Activated CD8-positive, alpha-beta T cell treated with anti-CD3 and anti-CD28 coated beads for 36 hours (primary cell): ENCODE data around the gene NLGN1. TPM values are rescaled to one million over a fixed set of nuclear protein-coding genes. Genes with fewer than 3 reads are reported as not detected.

Experiments
- ATAC-seq: fragments of 200-7000 bp; cut with Tn5 transposase; one replicate; pipeline ENCODE4 v1.10.0; 2021; ENCODE audit warnings: mild to moderate bottlenecking, moderate library complexity
- CTCF ChIA-PET: fragments of 350-600 bp; sonication (Branson Sonifier 250); formaldehyde crosslinking; loops from one replicate; lab custom pipeline; 2021; ENCODE audit warnings: antibody characterized with exemption; lab: Charles Lee
- POLR2A ChIA-PET: fragments of 350-600 bp; sonication (Branson Sonifier 250); formaldehyde crosslinking; loops from one replicate; lab custom pipeline; 2021; ENCODE audit warnings: antibody characterized with exemption; lab: Charles Lee
- DNase-seq: peaks from one replicate; pipeline ENCODE4 v3.0.0-alpha.2; 2020
- H3K27ac Mint-ChIP-seq: one replicate; pipeline ENCODE4 v1.8.0; 2021; ENCODE audit warnings: mild to moderate bottlenecking, mixed read lengths
- H3K27me3 Mint-ChIP-seq: one replicate; pipeline ENCODE4 v1.8.0; 2021; ENCODE audit warnings: mixed read lengths
- H3K36me3 Mint-ChIP-seq: one replicate; pipeline ENCODE4 v1.8.0; 2021; ENCODE audit warnings: low read depth, mixed read lengths
- H3K4me1 Mint-ChIP-seq: one replicate; pipeline ENCODE4 v1.8.0; 2021; ENCODE audit warnings: low read depth, mixed read lengths
- H3K4me3 Mint-ChIP-seq: one replicate; pipeline ENCODE4 v1.8.0; 2021; ENCODE audit warnings: mild to moderate bottlenecking, moderate library complexity, mixed read lengths
- H3K9me3 Mint-ChIP-seq: one replicate; pipeline ENCODE4 v1.8.0; 2021; ENCODE audit warnings: mixed read lengths
- CTCF ChIP-seq: fragments of 200-600 bp; IDR thresholded peaks from one replicate; pipeline ENCODE4 v1.8.0; 2022; ENCODE audit warnings: antibody characterized with exemption, mild to moderate bottlenecking
- intact Hi-C: fragments of 100-400 bp; cut with micrococcal nuclease; formaldehyde crosslinking; loops from one replicate; pipeline ENCODE4 v1.10.0; 2022
- total RNA-seq, 2 experiments: library from RNA; stranded (reverse); gene quantifications; one replicate each; pipeline ENCODE4 v1.2.3, GENCODE V29; 2021

The NLGN1 gene
- total RNA-seq, 2 experiments from 2014 or later, result not detected

- ChIA-PET CTCF (no interaction called here), POLR2A (no interaction called here)
- H3K27ac Mint-ChIP-seq, result no peak overlapping the region
- no peak for TF ChIP-seq CTCF
- no peaks in the 10 kb centered on the region for H3K27me3 Mint-ChIP-seq
- no peak for DNase-seq
- no peaks in the 10 kb centered on the region for H3K9me3 Mint-ChIP-seq
- H3K4me1 Mint-ChIP-seq, result no peaks in the 10 kb centered on the region
- no peak overlapping the region for H3K4me3 Mint-ChIP-seq
- H3K36me3 Mint-ChIP-seq, result no peaks in the 10 kb centered on the region
- ATAC-seq, result no peak
- intact Hi-C loops, result no loop called here
These were observed 734.5 kb downstream of the NLGN1 start for GRCh38 chr3:174132006-174132405.

GRCh38 chr3:174132421-174133042, 735.0 kb downstream of the NLGN1 start:
- intact Hi-C loops, result no loop called here
- H3K27me3 Mint-ChIP-seq, result no peaks in the 10 kb centered on the region
- CTCF ChIA-PET, result no interaction called here
- H3K4me3 Mint-ChIP-seq, result no peak overlapping the region
- DNase-seq, result no peak
- H3K36me3 Mint-ChIP-seq, result no peaks in the 10 kb centered on the region
- no peaks in the 10 kb centered on the region for H3K9me3 Mint-ChIP-seq
- H3K4me1 Mint-ChIP-seq, result no peaks in the 10 kb centered on the region
- POLR2A ChIA-PET, result no interaction called here
- no peak for ATAC-seq
- H3K27ac Mint-ChIP-seq, result no peak overlapping the region
- no peak for TF ChIP-seq CTCF

- no peak for DNase-seq
These were observed 748.5 kb downstream of the NLGN1 start for GRCh38 chr3:174146008-174146407.

GRCh38 chr3:174147798-174148197, 750.3 kb downstream of the NLGN1 start:
- ATAC-seq (no peak), DNase-seq (no peak)
- no peaks in the 10 kb centered on the region for H3K4me1 Mint-ChIP-seq
- intact Hi-C loops, result no loop called here
- no peak overlapping the region for H3K4me3 Mint-ChIP-seq
- ChIA-PET POLR2A (interaction anchor here (0.7 kb wide), 1 partner anchor 54 kb away, joined by 3 read pairs; no protein-coding TSS in a partner anchor), CTCF (no interaction called here)
- no peak overlapping the region for H3K27ac Mint-ChIP-seq
- H3K9me3 Mint-ChIP-seq, result no peaks in the 10 kb centered on the region
- H3K36me3 Mint-ChIP-seq, result no peaks in the 10 kb centered on the region
- TF ChIP-seq CTCF, result no peak
- H3K27me3 Mint-ChIP-seq, result no peaks in the 10 kb centered on the region

More at GRCh38 chr3:174146008-174146407, 748.5 kb downstream of the NLGN1 start:
- no peak for ATAC-seq
- Mint-ChIP-seq H3K36me3 (no peaks in the 10 kb centered on the region), H3K27ac (no peak overlapping the region), H3K4me1 (no peaks in the 10 kb centered on the region), H3K4me3 (no peak overlapping the region), H3K27me3 (no peaks in the 10 kb centered on the region), H3K9me3 (no peaks in the 10 kb centered on the region)
- CTCF ChIA-PET, result no interaction called here
- no peak for TF ChIP-seq CTCF
- POLR2A ChIA-PET, result no interaction called here
- intact Hi-C loops, result no loop called here

- Mint-ChIP-seq H3K4me1 (no peaks in the 10 kb centered on the region), H3K27ac (no peak overlapping the region), H3K4me3 (no peak overlapping the region), H3K9me3 (no peaks in the 10 kb centered on the region), H3K36me3 (no peaks in the 10 kb centered on the region), H3K27me3 (no peaks in the 10 kb centered on the region)
- no peak for ATAC-seq
- ChIA-PET POLR2A (no interaction called here), CTCF (no interaction called here)
- intact Hi-C loops, result no loop called here
- no peak for DNase-seq
- no peak for TF ChIP-seq CTCF
These were observed 756.3 kb downstream of the NLGN1 start for GRCh38 chr3:174153871-174154270.
